ENCODE data around the gene SHB.

Gene SHB

GRCh38 chr9:38042626-38043357 is 26.2 kb downstream of the SHB start:
- DNase-seq (ENCODE audit: low spot score): no peak

- no peak for DNase-seq (ENCODE audit: low spot score)
Observed at GRCh38 chr9:38041564-38042243, 27.3 kb downstream of the SHB start.

GRCh38 chr9:38039907-38040682 is 28.9 kb downstream of the SHB start:
- DNase-seq (ENCODE audit: low spot score): no peak

- DNase-seq (ENCODE audit: low spot score): no peak
Observed at GRCh38 chr9:38039090-38039906, 29.7 kb downstream of the SHB start.

- DNase-seq (ENCODE audit: low spot score): no peak
Observed at GRCh38 chr9:38038307-38039089, 30.5 kb downstream of the SHB start.

GRCh38 chr9:38037981-38038306 is 31.1 kb downstream of the SHB start:
- no peak for DNase-seq (ENCODE audit: low spot score)

- no peak for DNase-seq (ENCODE audit: low spot score)
Observed at GRCh38 chr9:38036359-38037084, 32.5 kb downstream of the SHB start.

GRCh38 chr9:38035873-38036272 is 33.2 kb downstream of the SHB start:
- no peak for DNase-seq (ENCODE audit: low spot score)

- no peak for DNase-seq (ENCODE audit: low spot score)
Observed at GRCh38 chr9:38033941-38034340, 35.1 kb downstream of the SHB start.

- DNase-seq (ENCODE audit: low spot score): no peak
Observed at GRCh38 chr9:38032266-38033110, 36.5 kb downstream of the SHB start.

- DNase-seq (ENCODE audit: low spot score): no peak
Observed at GRCh38 chr9:38031594-38031993, 37.4 kb downstream of the SHB start.

- no peak for DNase-seq (ENCODE audit: low spot score)
Observed at GRCh38 chr9:38030658-38031057, 38.4 kb downstream of the SHB start.

GRCh38 chr9:38029915-38030638 is 39.0 kb downstream of the SHB start:
- no peak for DNase-seq (ENCODE audit: low spot score)

GRCh38 chr9:38027714-38028113 is 41.3 kb downstream of the SHB start:
- DNase-seq (ENCODE audit: low spot score): no peak

GRCh38 chr9:38026840-38027527 is 42.0 kb downstream of the SHB start:
- DNase-seq (ENCODE audit: low spot score): no peak

- no peak for DNase-seq (ENCODE audit: low spot score)
Observed at GRCh38 chr9:38026021-38026809, 42.8 kb downstream of the SHB start.

GRCh38 chr9:38025166-38025565 is 43.9 kb downstream of the SHB start:
- DNase-seq (ENCODE audit: low spot score): no peak
